Left cardiac atrium (tissue), 2 donors: Measurements from ENCODE around the gene ARHGDIA. TPM values are rescaled to one million over a fixed set of nuclear protein-coding genes. Genes with fewer than 3 reads are reported as not detected.

Source experiments
- total RNA-seq, 2 donors: library from RNA; stranded (reverse); fragmentation: NEBNext Ultra II Directional; extraction: Animal tissue kit (Norgen Biotek cat#: 25700); gene quantifications; one replicate each; pipeline ENCODE4 v1.2.1, GENCODE V29; 2021
- donor health status: DM: no; HTN: yes; CAD: no; lungs with severe emphysema.
- donor health status: DM: yes; HTN: yes; CAD: no.

Gene ARHGDIA
- total RNA-seq, 2 donors from 2014 or later: 168 to 252 TPM

Other genes with a start within 250 kb of the ARHGDIA start
- gene NPLOC4, start 234.2 kb downstream of the ARHGDIA start, total RNA-seq: 10 to 100 TPM; 67.2 to 97.1 TPM
- under 1 TPM; 0.16 to 0.50 TPM for gene TSPAN10, start 234.1 kb downstream of the ARHGDIA start, total RNA-seq
- under 1 TPM in 1 of 2 donors, not detected in 1; 0.50 TPM for gene PDE6G, start 214.8 kb downstream of the ARHGDIA start, total RNA-seq
- gene OXLD1, start 204.7 kb downstream of the ARHGDIA start, total RNA-seq: 10 to 100 TPM; 20.9 to 23.6 TPM
- gene CCDC137, start 204.6 kb downstream of the ARHGDIA start, total RNA-seq: 1 to 10 TPM; 7.2 to 8.9 TPM
- 10 to 100 TPM; 12.2 to 22.3 TPM for gene ARL16, start 187.5 kb downstream of the ARHGDIA start, total RNA-seq
- gene HGS, start 187.3 kb downstream of the ARHGDIA start, total RNA-seq: 10 to 100 TPM; 42.3 to 52.6 TPM
- 100 to 1,000 TPM; 133 TPM for gene MRPL12, start 168.0 kb downstream of the ARHGDIA start, total RNA-seq
- gene SLC25A10, start 159.1 kb downstream of the ARHGDIA start, total RNA-seq: 10 to 100 TPM; 10.1 to 11.8 TPM
- not detected for gene GCGR, start 67.2 kb downstream of the ARHGDIA start, total RNA-seq
- gene MCRIP1, start 38.0 kb downstream of the ARHGDIA start, total RNA-seq: 10 to 100 TPM; 83.9 to 98.0 TPM
- gene PPP1R27, start 36.3 kb downstream of the ARHGDIA start, total RNA-seq: not detected
- gene P4HB, start 10.8 kb downstream of the ARHGDIA start, total RNA-seq: 100 to 1,000 TPM; 403 to 414 TPM
- gene ALYREF, start 20.2 kb upstream of the ARHGDIA start, total RNA-seq: 10 to 100 TPM; 33.7 to 45.2 TPM
- gene ANAPC11, start 20.4 kb upstream of the ARHGDIA start, total RNA-seq: 100 to 1,000 TPM; 133 to 155 TPM
- gene NPB, start 30.9 kb upstream of the ARHGDIA start, total RNA-seq: under 1 TPM; 0.21 to 0.24 TPM
- 10 to 100 TPM; 21.8 to 22.2 TPM for gene PCYT2, start 40.1 kb upstream of the ARHGDIA start, total RNA-seq
- gene SIRT7, start 46.8 kb upstream of the ARHGDIA start, total RNA-seq: 1 to 10 TPM; 8.9 to 9.2 TPM
- gene MAFG, start 56.4 kb upstream of the ARHGDIA start, total RNA-seq: 10 to 100 TPM; 20.9 to 25.1 TPM
- gene PYCR1, start 66.0 kb upstream of the ARHGDIA start, total RNA-seq: 10 to 100 TPM in 1 of 2 donors, 1 to 10 TPM in 1; 9.6 to 10.5 TPM
- gene MYADML2, start 75.9 kb upstream of the ARHGDIA start, total RNA-seq: under 1 TPM in 1 of 2 donors, not detected in 1; 0.50 TPM
- not detected for gene NOTUM, start 89.8 kb upstream of the ARHGDIA start, total RNA-seq
- 10 to 100 TPM; 16.9 to 24.4 TPM for gene ASPSCR1, start 106.3 kb upstream of the ARHGDIA start, total RNA-seq
- 10 to 100 TPM; 27.2 to 37.2 TPM for gene CENPX, start 151.5 kb upstream of the ARHGDIA start, total RNA-seq
- 1 to 10 TPM; 3.7 to 7.9 TPM for gene LRRC45, start 152.0 kb upstream of the ARHGDIA start, total RNA-seq
- 1 to 10 TPM; 3.8 to 4.2 TPM for gene RAC3, start 160.3 kb upstream of the ARHGDIA start, total RNA-seq
- 100 to 1,000 TPM; 132 to 161 TPM for gene DCXR, start 166.4 kb upstream of the ARHGDIA start, total RNA-seq
- gene RFNG, start 180.5 kb upstream of the ARHGDIA start, total RNA-seq: 10 to 100 TPM; 16.4 to 22.4 TPM
- gene GPS1, start 180.6 kb upstream of the ARHGDIA start, total RNA-seq: 10 to 100 TPM; 72.2 to 79.3 TPM
- 10 to 100 TPM; 59.2 to 65.4 TPM for gene DUS1L, start 194.5 kb upstream of the ARHGDIA start, total RNA-seq
- gene FASN, start 226.9 kb upstream of the ARHGDIA start, total RNA-seq: 100 to 1,000 TPM; 220 to 646 TPM